GM21390 (cell line): ENCODE measurements around the gene CD6.
"Not testable (repeated sequence)": the region's sequence is repeated elsewhere in the genome, so short reads cannot be mapped to it uniquely, and the experiment has no call there.

ENCODE experiments used
- ATAC-seq: cut with Tn5 transposase; IDR thresholded peaks from one replicate; pipeline ENCODE4 v1.9.1; 2021; ENCODE audit not compliant: unreplicated experiment

Gene CD6

DNA sequence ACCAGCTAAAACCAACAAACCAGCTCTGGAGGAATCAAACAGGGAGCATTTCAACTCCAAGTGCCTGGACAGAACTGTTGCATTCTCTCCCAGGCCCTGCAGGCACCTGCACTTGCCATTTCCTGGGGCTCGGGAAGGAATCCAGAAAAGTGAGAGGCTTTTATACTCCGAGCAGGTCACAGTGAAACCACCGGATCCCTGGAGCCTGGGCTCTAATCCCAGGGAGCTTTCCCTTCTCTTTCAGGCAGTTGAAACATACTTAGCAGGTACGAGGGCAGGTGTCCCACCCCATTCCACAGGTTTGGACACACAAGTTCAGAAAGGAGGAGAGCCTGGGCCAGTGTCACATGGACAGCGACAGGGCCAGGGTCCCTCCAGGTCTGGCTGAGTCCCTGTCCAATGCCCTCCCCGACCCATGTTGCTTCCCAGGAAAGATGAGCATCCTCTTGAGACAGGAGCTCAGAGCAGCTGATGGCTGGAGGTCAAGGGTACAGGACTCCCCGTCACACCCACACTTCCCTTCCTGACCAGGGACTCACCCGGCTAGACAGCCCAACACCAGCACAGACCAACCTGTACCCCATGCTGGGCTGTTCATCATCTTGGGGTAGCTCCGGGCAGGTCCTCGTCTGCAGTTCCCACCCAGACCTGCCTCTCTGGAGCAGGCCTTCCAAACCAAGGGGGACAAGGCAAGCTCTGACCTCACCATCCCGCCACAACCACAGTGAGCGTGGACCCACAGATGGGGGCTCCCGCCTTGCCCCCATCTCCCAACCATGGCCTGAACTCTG is 80.9 kb downstream of the CD6 start:
- no peak for ATAC-seq

- no peak for ATAC-seq
Observed at GRCh38 chr11:61053191-61053590, 81.7 kb downstream of the CD6 start.

- ATAC-seq: no peak
Observed at GRCh38 chr11:61054513-61054912, 83.0 kb downstream of the CD6 start.

GRCh38 chr11:61054927-61055562 is 83.6 kb downstream of the CD6 start:
- no peak for ATAC-seq

DNA sequence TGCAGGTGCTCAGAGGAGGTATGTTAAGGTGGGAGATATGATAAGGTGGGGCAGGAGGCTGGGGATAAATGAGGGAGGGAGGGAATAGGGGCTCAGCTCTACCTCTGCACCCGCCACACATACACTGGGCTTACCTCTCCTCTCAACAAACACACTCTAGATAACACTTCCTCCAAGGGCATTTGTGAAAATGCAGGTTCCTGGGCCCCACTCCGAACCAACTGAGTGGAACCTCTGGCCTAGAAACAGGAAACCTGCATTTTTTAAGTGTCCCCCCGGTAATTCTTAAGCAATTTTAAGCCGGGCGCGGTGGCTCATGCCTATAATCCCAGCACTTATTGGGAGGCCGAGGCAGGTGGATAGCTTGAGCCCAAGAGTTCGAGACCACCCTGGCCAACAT is 84.3 kb downstream of the CD6 start:
- ATAC-seq: no peak

DNA sequence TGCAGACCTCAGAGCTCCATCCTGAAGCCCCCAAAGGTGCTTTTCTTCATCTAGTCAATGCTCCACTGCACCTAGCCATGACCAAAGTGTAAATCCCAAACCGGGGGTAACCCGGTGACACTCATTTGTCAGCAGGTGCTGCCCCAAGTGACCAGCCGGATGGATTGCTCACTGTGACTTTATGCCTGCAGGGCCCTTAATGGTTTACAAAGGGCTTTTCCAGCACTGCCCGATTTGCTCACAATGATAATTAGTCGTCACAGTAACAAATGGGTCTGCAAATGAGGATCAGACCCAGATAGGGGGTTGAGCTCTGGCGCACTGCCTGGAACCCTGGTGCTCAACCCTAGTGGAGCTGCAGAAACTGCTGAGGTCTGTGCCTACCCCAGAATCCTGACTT is 85.1 kb downstream of the CD6 start:
- no peak for ATAC-seq

GRCh38 chr11:61056981-61057380 is 85.5 kb downstream of the CD6 start:
- no peak for ATAC-seq

GRCh38 chr11:61057615-61058014 is 86.1 kb downstream of the CD6 start:
- ATAC-seq: no peak

GRCh38 chr11:61058583-61059259 is 87.2 kb downstream of the CD6 start:
- no peak for ATAC-seq

DNA sequence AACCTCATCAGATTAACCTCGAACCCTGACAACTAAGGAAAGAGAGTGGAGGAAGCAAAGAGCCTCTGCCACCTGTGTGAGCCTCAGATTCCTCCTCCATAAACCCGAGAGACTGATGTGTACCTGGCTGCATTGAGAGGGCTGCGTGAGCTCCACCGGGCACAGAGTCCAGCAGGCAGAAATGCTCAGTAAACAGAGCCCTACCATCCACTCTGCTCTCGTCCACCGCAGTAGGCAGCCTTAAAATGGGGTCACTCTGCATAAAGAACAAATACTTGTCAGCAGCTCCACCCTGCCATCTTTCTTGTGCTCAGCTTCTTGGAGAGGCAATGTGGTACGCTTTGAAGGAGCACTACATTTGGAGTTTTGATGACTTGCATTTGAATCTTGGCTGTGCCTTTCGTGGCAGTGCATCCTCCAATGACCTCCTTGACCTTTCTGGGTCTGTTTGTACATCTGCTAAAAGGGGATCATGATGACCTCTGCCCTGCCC is 87.8 kb downstream of the CD6 start:
- ATAC-seq: no peak

GRCh38 chr11:61061081-61061826 is 89.8 kb downstream of the CD6 start:
- ATAC-seq: peak; percentile 80

GRCh38 chr11:61062181-61062930 is 90.9 kb downstream of the CD6 start:
- no peak for ATAC-seq

- not testable (repeated sequence) for ATAC-seq
Observed at GRCh38 chr11:61065236-61065635, 93.8 kb downstream of the CD6 start.

GRCh38 chr11:61065955-61066638 is 94.6 kb downstream of the CD6 start:
- ATAC-seq: no peak

DNA sequence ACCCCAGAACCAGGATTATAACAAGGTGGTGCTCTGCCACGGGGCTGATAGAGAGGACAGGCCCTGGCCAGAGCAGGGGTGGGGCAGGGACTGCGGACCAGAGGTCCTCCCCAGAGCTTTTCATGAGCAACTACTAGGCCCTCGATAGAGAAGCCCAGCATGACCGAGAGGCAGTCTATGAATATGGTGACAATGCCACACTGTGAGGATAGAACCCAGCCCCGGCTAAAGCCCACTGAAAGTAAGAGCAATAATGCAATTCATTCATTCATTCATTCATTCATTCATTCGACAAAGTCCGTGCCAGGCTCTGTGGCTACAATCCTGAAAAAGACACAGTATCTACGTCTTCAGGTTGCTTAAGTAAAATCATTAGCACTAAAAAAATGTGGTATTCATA is 95.2 kb downstream of the CD6 start:
- no peak for ATAC-seq

- no peak for ATAC-seq
Observed at GRCh38 chr11:61067782-61068446, 96.4 kb downstream of the CD6 start.

- ATAC-seq: no peak
Observed at GRCh38 chr11:61068581-61068980, 97.1 kb downstream of the CD6 start.

DNA sequence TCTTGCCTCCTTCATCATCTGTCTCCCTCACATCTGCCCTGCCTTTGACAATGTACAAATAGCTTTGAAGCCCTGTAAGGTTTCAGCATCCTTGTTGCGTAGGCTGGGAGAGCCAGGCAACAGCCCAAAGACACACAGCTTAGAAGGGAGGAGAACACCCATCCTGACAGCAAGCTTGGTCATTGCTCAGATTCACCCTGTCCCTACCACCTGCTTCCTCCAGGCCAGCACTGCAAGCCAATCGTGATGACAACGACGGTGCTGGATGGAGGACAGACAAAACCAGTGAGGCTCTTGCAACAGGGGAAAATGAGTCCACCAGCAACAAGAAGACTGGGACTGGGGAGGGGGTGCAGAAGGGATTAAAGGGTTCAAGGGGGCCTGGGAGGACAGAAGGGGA is 97.9 kb downstream of the CD6 start:
- no peak for ATAC-seq
